Mononuclear cell (primary cell): ENCODE results near the gene OR13G1. TPM values are rescaled to one million over a fixed set of nuclear protein-coding genes. Genes with fewer than 3 reads are reported as not detected.

ENCODE experiments used
- H3K27me3 ChIP-seq: 2 replicates; pipeline ENCODE4 v1.6.0; 2011; ENCODE audit warnings: low read length, control low read depth; ENCODE audit not compliant: insufficient read depth
- H3K4me1 ChIP-seq: 2 replicates; pipeline ENCODE4 v1.5.1; 2011; ENCODE audit warnings: mild to moderate bottlenecking, low read length, control low read depth; ENCODE audit not compliant: insufficient read depth
- H3K4me3 ChIP-seq: 2 replicates; pipeline ENCODE4 v1.5.1; 2011; ENCODE audit warnings: mild to moderate bottlenecking, low read length, moderate library complexity
- H3K9me3 ChIP-seq: 2 replicates; pipeline ENCODE4 v1.5.1; 2011; ENCODE audit warnings: low read depth, mild to moderate bottlenecking, control low read depth, low read length
- total RNA-seq: library from RNA; depleted of rRNA; stranded (reverse); fragments of >200 nt; gene quantifications from one replicate; pipeline ENCODE4 v1.2.3, GENCODE V29; 2012

Gene OR13G1
- total RNA-seq, 1 donor = 0.21 TPM

DNA sequence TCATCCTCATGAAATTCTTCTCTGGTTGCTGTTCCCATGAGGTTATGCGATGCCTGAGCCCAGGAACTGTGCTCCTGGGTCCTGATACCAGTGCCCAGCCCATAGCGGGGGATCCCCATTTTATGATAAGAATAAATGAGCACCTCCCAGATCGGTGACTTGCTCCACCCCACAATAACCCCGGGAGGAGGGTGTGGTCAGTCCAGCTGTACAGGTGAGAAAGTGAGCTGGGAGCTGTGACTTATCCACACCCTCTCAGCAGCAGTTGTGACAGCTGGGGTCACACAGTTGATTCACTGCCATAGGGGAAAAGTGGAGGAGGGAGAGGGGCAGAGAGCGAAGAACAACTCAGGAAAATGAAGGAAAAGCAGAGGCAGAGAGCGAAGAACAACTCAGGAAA lies 40.8 kb downstream of the OR13G1 start:
- no peaks in the 10 kb centered on the region for H3K27me3 ChIP-seq
- H3K9me3 ChIP-seq = no peaks in the 10 kb centered on the region
- no peak overlapping the region for H3K4me3 ChIP-seq
- H3K4me1 ChIP-seq = peaks cover 3% of the 10 kb centered on the region

DNA sequence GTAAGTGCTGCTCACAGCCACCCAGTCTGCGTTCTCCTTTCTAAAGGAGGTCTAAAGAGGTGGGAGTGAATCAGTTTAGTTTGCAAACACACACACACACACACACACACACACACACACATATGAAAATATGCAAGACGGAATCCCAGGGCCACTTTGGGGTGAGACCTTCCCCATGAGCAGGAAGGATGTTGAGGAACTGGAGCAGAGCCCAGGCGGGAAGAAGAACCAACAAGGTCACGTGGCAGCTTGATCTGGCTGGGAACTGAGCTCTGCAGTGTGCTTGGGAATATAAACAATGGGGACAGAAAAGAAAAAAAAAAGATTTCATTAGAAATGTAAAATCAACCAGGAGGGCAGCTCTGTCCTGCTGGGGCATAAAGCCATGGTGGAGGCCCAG lies 41.5 kb downstream of the OR13G1 start:
- Histone ChIP-seq H3K4me1 (peaks cover 3% of the 10 kb centered on the region), H3K9me3 (no peaks in the 10 kb centered on the region), H3K27me3 (no peaks in the 10 kb centered on the region), H3K4me3 (no peak overlapping the region)

DNA sequence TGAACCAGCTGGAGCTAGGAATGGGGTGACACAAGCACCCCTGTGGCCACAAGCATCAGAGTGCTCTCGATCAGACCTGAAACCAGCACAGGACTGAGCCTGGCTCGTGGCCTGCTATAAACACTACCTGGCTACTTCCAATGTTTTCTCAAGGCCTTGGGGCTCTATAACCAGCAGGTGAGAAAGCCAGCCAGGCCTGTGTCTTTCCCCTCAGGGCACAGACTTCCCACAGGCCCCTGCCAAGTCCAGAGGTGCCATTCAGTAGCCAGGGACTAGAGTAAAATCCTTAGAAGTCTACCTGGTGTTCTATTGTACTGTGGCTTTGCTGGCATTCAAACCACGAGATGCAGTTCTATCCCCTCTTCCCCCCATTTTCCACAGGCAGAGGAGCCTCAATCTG lies 51.6 kb downstream of the OR13G1 start:
- H3K4me3 ChIP-seq = no peak overlapping the region
- no peaks in the 10 kb centered on the region for H3K4me1 ChIP-seq
- no peaks in the 10 kb centered on the region for H3K27me3 ChIP-seq
- no peaks in the 10 kb centered on the region for H3K9me3 ChIP-seq

Other genes starting within 250 kb of the OR13G1 start
- 0.10 TPM for gene OR2B11, start 221.6 kb downstream of the OR13G1 start, total RNA-seq
- under 0.01 TPM for gene OR2C3, start 143.3 kb downstream of the OR13G1 start, total RNA-seq
- 1.7 TPM for gene GCSAML, start 130.6 kb downstream of the OR13G1 start, total RNA-seq
- not detected for gene OR2G2, start 91.4 kb downstream of the OR13G1 start, total RNA-seq
- not detected for gene OR2G3, start 74.2 kb downstream of the OR13G1 start, total RNA-seq
- gene OR6F1, start 36.9 kb upstream of the OR13G1 start, total RNA-seq = not detected
- gene OR14K1, start 58.9 kb upstream of the OR13G1 start, total RNA-seq = not detected
- not detected for gene OR14A2, start 68.4 kb upstream of the OR13G1 start, total RNA-seq
- gene OR1C1, start 80.8 kb upstream of the OR13G1 start, total RNA-seq = not detected
- not detected for gene OR14A16, start 144.4 kb upstream of the OR13G1 start, total RNA-seq
- gene OR11L1, start 162.2 kb upstream of the OR13G1 start, total RNA-seq = not detected
- 15.2 TPM for gene TRIM58, start 177.4 kb upstream of the OR13G1 start, total RNA-seq
- gene OR2W3, start 215.8 kb upstream of the OR13G1 start, total RNA-seq = 1.2 TPM
- gene OR2T8, start 240.5 kb upstream of the OR13G1 start, total RNA-seq = 0.10 TPM
- gene OR2AJ1, start 245.2 kb upstream of the OR13G1 start, total RNA-seq = not detected